Adrenal gland (tissue), 12 donors: ENCODE measurements around the gene GOLGA7B. TPM values are rescaled to one million over a fixed set of nuclear protein-coding genes. Genes with fewer than 3 reads are reported as not detected.

Source experiments
- DNase-seq, 7 donors: peaks; one replicate each; pipeline ENCODE4 v3.0.0-alpha.2; 2019 to 2020
- H3K27ac ChIP-seq, 5 donors: fragments of 200-600 bp; sonication (generic) in 4 of 5; 1 replicate in 3 of 5; 2 replicates in 2 of 5; pipeline versions ENCODE4 v1.5.1 to v1.8.0; 2016 to 2020; ENCODE audit warnings: mild to moderate bottlenecking in 1 of 5
- H3K27me3 ChIP-seq: fragments of 200-600 bp; 2 replicates; pipeline ENCODE4 v1.8.0; 2021
- H3K36me3 ChIP-seq, 2 donors: fragments of 200-600 bp; replicated peaks in 1 of 2; 1 replicate in 1 of 2; 2 replicates in 1 of 2; pipeline versions ENCODE4 v1.5.1 to v1.8.0; 2018 to 2022
- H3K4me1 ChIP-seq, 2 donors: fragments of 200-600 bp; replicated peaks in 1 of 2; 1 replicate in 1 of 2; 2 replicates in 1 of 2; pipeline versions ENCODE4 v1.5.1 to v1.8.0; 2018 to 2021
- H3K4me3 ChIP-seq, 4 donors: fragments of 200-600 bp; sonication (generic) in 3 of 4; one replicate each; pipeline ENCODE4 v1.5.1; 2016 to 2018
- H3K9me3 ChIP-seq, 3 donors: fragments of 200-600 bp; sonication (generic) in 1 of 3; replicated peaks in 1 of 3; 1 replicate in 2 of 3; 2 replicates in 1 of 3; pipeline versions ENCODE4 v1.5.1 to v1.8.0; 2016 to 2021
- CTCF ChIP-seq, 6 experiments: fragments of 450-650 bp in 4 of 6; fragments of 200-600 bp in 2 of 6; sonication (generic) in 1 of 6; IDR thresholded peaks; 1 replicate in 5 of 6; 2 replicates in 1 of 6; pipeline versions ENCODE4 v1.5.1 to v1.8.0; 2016 to 2021; ENCODE audit warnings: antibody characterized with exemption in 6 of 6, mild to moderate bottlenecking in 2 of 6, moderate library complexity in 1 of 6
- POLR2A ChIP-seq, 2 donors: fragments of 450-650 bp; IDR thresholded peaks; one replicate each; pipeline ENCODE4 v1.6.1; 2017; ENCODE audit warnings: antibody characterized with exemption in 2 of 2, mild to moderate bottlenecking in 2 of 2, moderate library complexity in 1 of 2
- WGBS, 4 donors: extraction: QIAGEN DNeasy Blood & Tissue Kit in 2 of 4; methylation state at CpG; one replicate each; pipeline versions ENCODE4 v1.1.5 to v1.1.7; 2013 to 2017; 5-methylcytosine and 5-hydroxymethylcytosine counted together
- intact Hi-C, 2 donors: fragments of 100-400 bp; cut with DNase I; formaldehyde crosslinking; loops; one replicate each; pipeline versions ENCODE4 v1.14.1 to v1.15.0; 2022 to 2023
- polyA plus RNA-seq, 3 donors: library from polyadenylated mRNA; stranded (reverse); fragments of 200-250 nt in 2 of 3; fragments of 350-450 nt in 1 of 3; fragmentation: Illumina TruSeq in 1 of 3; extraction: RNeasy Lipid Tissue Mini Kit (QIAGEN cat#74804) in 1 of 3; gene quantifications; one replicate each; pipeline ENCODE4 v1.2.3, GENCODE V29; 2013 to 2014
- total RNA-seq, 9 donors: library from RNA; depleted of rRNA in 4 of 9; stranded (reverse); fragments of >200 nt in 4 of 9; fragments of 120-200 nt in 1 of 9; fragmentation: NEBNext Ultra II Directional in 1 of 9; extraction: Animal tissue kit (Norgen Biotek cat#: 25700) in 1 of 9; gene quantifications; one replicate each; pipeline versions ENCODE4 v1.1.0 to v1.2.4, GENCODE V29; 2013 to 2023
- donor health status: healthy with polysubstance abuse.
- donor health status: Bipolar disorder and iron deficiency.
- donor health status: DM: yes; HTN: yes; CAD: no.
- donor health status: DM: no; HTN: no; CAD: no.
- donor health status: DM: no; HTN: no; CAD: no.
- donor health status: DM: yes; HTN: yes; CAD: no.

Gene GOLGA7B
- total and polyA plus RNA-seq, 12 donors, result 0.06 to 20.3 (median 1.1) TPM

GRCh38 chr10:97914837-97915211 lies 65.2 kb downstream of the GOLGA7B start:
- peak; percentile 67 to 81 (median 72) for DNase-seq
- Histone ChIP-seq H3K9me3 (no peaks in the 10 kb centered on the region), H3K4me3 (no peak overlapping the region), H3K36me3 (no peaks in the 10 kb centered on the region), H3K27me3 (peaks cover 8% of the 10 kb centered on the region), H3K27ac (no peak overlapping the region), H3K4me1 (no peaks in the 10 kb centered on the region)
- no peak for TF ChIP-seq POLR2A (IDR thresholded peaks at IDR 0.05)
- peak; percentile 73 to 91 (median 84) for TF ChIP-seq CTCF (IDR thresholded peaks at IDR 0.05)
- WGBS, 4 donors, result 9 to 19% (median 10%) methylated on average over 5 to 11 of the region's 11 CpGs; no CpG with 5 or more reads in 1 of the 4 donors
- intact Hi-C loops, result loop anchor here (2.0 to 10.0 kb wide), 3 partner anchors 126 to 1320 kb away; partner anchors contain the start of gene HPSE2 (in 1 of the 2)

- Histone ChIP-seq H3K27me3 (peaks cover 8% of the 10 kb centered on the region), H3K36me3 (no peaks in the 10 kb centered on the region), H3K9me3 (no peaks in the 10 kb centered on the region), H3K4me3 (no peak overlapping the region), H3K27ac (no peak overlapping the region), H3K4me1 (no peaks in the 10 kb centered on the region)
- intact Hi-C loops, result loop anchor here (2.0 to 10.0 kb wide), 3 partner anchors 125 to 1319 kb away; partner anchors contain the start of gene HPSE2 (in 1 of the 2)
- no peak for DNase-seq
- TF ChIP-seq CTCF (IDR thresholded peaks at IDR 0.05) (no peak), POLR2A (IDR thresholded peaks at IDR 0.05) (no peak)
- WGBS, 4 donors, result 68 to 73% (median 69%) methylated on average over 15 to 21 of the region's 21 CpGs
Measured at GRCh38 chr10:97915346-97916131, 65.9 kb downstream of the GOLGA7B start.

- intact Hi-C loops, result loop anchor here (5.0 to 10.0 kb wide), 2 partner anchors 126 to 1318 kb away; partner anchors contain the start of gene HPSE2 (in 1 of the 2)
- Histone ChIP-seq H3K9me3 (no peaks in the 10 kb centered on the region), H3K27me3 (peaks cover 8% of the 10 kb centered on the region), H3K36me3 (no peaks in the 10 kb centered on the region), H3K27ac (no peak overlapping the region), H3K4me1 (no peaks in the 10 kb centered on the region), H3K4me3 (no peak overlapping the region)
- no peak for TF ChIP-seq POLR2A (IDR thresholded peaks at IDR 0.05)
- no peak for TF ChIP-seq CTCF (IDR thresholded peaks at IDR 0.05)
- peak in 1 of 7 donors; percentile 25 for DNase-seq
- WGBS, 4 donors, result 36 to 52% (median 39%) methylated on average over 2 to 4 of the region's 4 CpGs
Measured at GRCh38 chr10:97916586-97916985, 66.9 kb downstream of the GOLGA7B start.

- no peak for DNase-seq
- Histone ChIP-seq H3K27ac (no peak overlapping the region), H3K4me3 (no peak overlapping the region), H3K4me1 (no peaks in the 10 kb centered on the region), H3K27me3 (peaks cover 9% of the 10 kb centered on the region), H3K9me3 (no peaks in the 10 kb centered on the region), H3K36me3 (no peaks in the 10 kb centered on the region)
- WGBS, 4 donors, result 58 to 72% (median 67%) methylated on average over 3 of the region's 3 CpGs
- intact Hi-C loops, result loop anchor here (5.0 to 10.0 kb wide), 2 partner anchors 123 to 1316 kb away; partner anchors contain the start of gene HPSE2 (in 1 of the 2)
- TF ChIP-seq CTCF (IDR thresholded peaks at IDR 0.05) (no peak), POLR2A (IDR thresholded peaks at IDR 0.05) (no peak)
Measured at GRCh38 chr10:97919012-97919411, 69.4 kb downstream of the GOLGA7B start.
